CD4-positive, alpha-beta T cell treated with Interleukin-10 for 1 hour (primary cell): Measurements from ENCODE around the gene RBCK1.
"Not testable (repeated sequence)": the region's sequence is repeated elsewhere in the genome, so short reads cannot be mapped to it uniquely, and the experiment has no call there.

Experiments used
- DNase-seq: peaks from one replicate; pipeline ENCODE4 v3.0.0-alpha.2; 2020

Gene RBCK1

GRCh38 chr20:438571-439469 lies 30.7 kb downstream of the RBCK1 start:
- peak; percentile 76 for DNase-seq

GRCh38 chr20:440148-440547 lies 32.0 kb downstream of the RBCK1 start:
- no peak for DNase-seq

- no peak for DNase-seq
Observed at GRCh38 chr20:440636-441035, 32.5 kb downstream of the RBCK1 start.

- DNase-seq: no peak
Observed at GRCh38 chr20:443223-443775, 35.2 kb downstream of the RBCK1 start.

- DNase-seq: no peak
Observed at GRCh38 chr20:444117-444516, 36.0 kb downstream of the RBCK1 start.

- no peak for DNase-seq
Observed at GRCh38 chr20:444862-445426, 36.8 kb downstream of the RBCK1 start.

GRCh38 chr20:445514-446336 lies 37.6 kb downstream of the RBCK1 start:
- no peak for DNase-seq

- not testable (repeated sequence) for DNase-seq
Observed at GRCh38 chr20:452021-452420, 43.9 kb downstream of the RBCK1 start.

GRCh38 chr20:454951-455350 lies 46.9 kb downstream of the RBCK1 start:
- no peak for DNase-seq

- no peak for DNase-seq
Observed at GRCh38 chr20:458776-459175, 50.7 kb downstream of the RBCK1 start.

- no peak for DNase-seq
Observed at GRCh38 chr20:460180-460579, 52.1 kb downstream of the RBCK1 start.

GRCh38 chr20:460707-461106 lies 52.6 kb downstream of the RBCK1 start:
- DNase-seq: no peak

- DNase-seq: no peak
Observed at GRCh38 chr20:461254-462198, 53.4 kb downstream of the RBCK1 start.

GRCh38 chr20:462199-462991 lies 54.3 kb downstream of the RBCK1 start, which contains the start of gene TBC1D20:
Gene TBC1D20 (minus strand): TSS chr20:462533. CDS start chr20:462405, 128 bp downstream.
- peak; percentile 90 for DNase-seq

GRCh38 chr20:467755-468154 lies 59.7 kb downstream of the RBCK1 start:
- no peak for DNase-seq

GRCh38 chr20:469746-470490 lies 61.8 kb downstream of the RBCK1 start:
- no peak for DNase-seq

- no peak for DNase-seq
Observed at GRCh38 chr20:472137-472846, 64.2 kb downstream of the RBCK1 start.

- no peak for DNase-seq
Observed at GRCh38 chr20:472889-473292, 64.8 kb downstream of the RBCK1 start.

GRCh38 chr20:474581-474980 lies 66.5 kb downstream of the RBCK1 start:
- no peak for DNase-seq
